ENCODE measurements around the gene SIX2. TPM values are rescaled to one million over a fixed set of nuclear protein-coding genes. Genes with fewer than 3 reads are reported as not detected.
A peak's percentile ranks its signal among the peaks of the same experiment; 100 is the strongest.

The SIX2 gene
- total RNA-seq, 2 experiments from 2014 or later: not detected

DNA sequence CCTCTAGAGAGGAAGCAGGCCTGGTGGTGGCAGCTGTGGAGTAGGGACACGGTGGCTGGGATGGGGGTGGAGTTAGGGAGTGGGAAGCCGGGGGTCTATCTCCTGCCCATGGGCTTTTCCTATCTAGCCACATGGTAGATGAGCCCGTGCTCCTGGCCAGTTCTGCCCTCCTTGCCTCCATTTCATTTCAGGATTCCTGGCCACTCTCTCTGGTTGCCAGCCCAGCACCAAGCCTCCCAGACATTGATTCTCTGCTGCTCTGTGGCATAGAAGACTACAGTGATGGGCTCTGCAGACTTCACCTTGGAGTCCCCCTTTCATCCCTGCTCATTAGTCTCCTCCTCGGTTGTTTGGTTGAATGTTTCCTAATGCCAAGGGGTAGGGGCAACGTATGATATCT lies 48.4 kb downstream of the SIX2 start:
- ATAC-seq (ENCODE audit: low read depth) (no peak), DNase-seq (no peak)
- Mint-ChIP-seq H3K9me3 (no peaks in the 10 kb centered on the region), H3K27ac (no peak overlapping the region), H3K27me3 (peaks cover 38% of the 10 kb centered on the region), H3K36me3 (no peaks in the 10 kb centered on the region), H3K4me1 (peaks cover 1% of the 10 kb centered on the region), H3K4me3 (no peak overlapping the region)
- POLR2A ChIA-PET: no interaction called here

DNA sequence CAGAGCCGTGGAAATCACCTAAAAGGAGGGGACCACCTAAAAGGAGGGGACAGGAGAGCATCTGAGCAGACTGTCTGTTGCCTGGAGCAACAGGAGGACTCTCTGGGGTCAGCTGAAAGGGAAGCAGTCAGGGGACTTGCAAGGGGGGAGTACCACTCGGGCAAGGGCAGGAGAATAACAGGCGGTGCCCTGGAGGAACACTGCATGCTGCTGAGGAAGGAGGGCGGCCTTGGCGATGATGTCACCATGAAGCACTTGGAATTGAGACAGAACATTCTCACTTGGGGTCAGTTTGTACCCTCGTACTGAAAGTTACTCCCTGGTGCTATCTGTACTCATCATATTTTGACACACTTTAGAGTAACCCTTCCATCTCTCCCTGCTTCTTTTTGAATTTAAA lies 49.4 kb downstream of the SIX2 start:
- peaks cover 46% of the 10 kb centered on the region for H3K27me3 Mint-ChIP-seq
- H3K4me1 Mint-ChIP-seq: peaks cover 7% of the 10 kb centered on the region
- no peaks in the 10 kb centered on the region for H3K36me3 Mint-ChIP-seq
- H3K4me3 Mint-ChIP-seq: no peak overlapping the region
- no peak for DNase-seq
- POLR2A ChIA-PET: no interaction called here
- no peak for ATAC-seq (ENCODE audit: low read depth)
- no peak overlapping the region for H3K27ac Mint-ChIP-seq
- no peaks in the 10 kb centered on the region for H3K9me3 Mint-ChIP-seq

- Mint-ChIP-seq H3K36me3 (no peaks in the 10 kb centered on the region), H3K27me3 (peaks cover 53% of the 10 kb centered on the region), H3K4me1 (peaks cover 17% of the 10 kb centered on the region), H3K9me3 (no peaks in the 10 kb centered on the region), H3K27ac (no peak overlapping the region), H3K4me3 (no peak overlapping the region)
- ATAC-seq (ENCODE audit: low read depth) (no peak), DNase-seq (no peak)
- POLR2A ChIA-PET: no interaction called here
Observed at GRCh38 chr2:44957656-44958327, 51.5 kb downstream of the SIX2 start.

DNA sequence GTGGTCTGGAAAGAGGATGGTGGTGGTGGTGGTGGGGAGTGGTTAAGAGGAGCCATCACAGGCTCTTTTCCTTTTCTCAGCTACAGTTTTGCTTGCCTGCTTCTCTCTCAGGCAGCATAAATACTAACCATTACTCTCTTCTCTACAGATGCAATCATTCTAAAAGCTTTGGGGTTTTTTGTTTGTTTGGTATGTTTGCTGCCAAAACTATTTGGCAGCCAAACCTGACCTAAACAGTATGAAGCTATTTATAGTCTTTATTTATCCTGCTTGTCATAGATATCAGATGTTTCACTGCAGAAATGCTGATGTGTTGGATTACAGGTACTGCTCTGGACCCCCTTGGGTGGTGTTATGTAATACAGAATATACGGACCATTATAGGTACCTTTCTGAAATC lies 52.4 kb downstream of the SIX2 start:
- Mint-ChIP-seq H3K27ac (no peak overlapping the region), H3K4me3 (no peak overlapping the region)
- POLR2A ChIA-PET: interaction anchor here (1.2 kb wide), 1 partner anchor 52 kb away, joined by 3 read pairs; the partner anchor contains the start of gene SIX2

DNA sequence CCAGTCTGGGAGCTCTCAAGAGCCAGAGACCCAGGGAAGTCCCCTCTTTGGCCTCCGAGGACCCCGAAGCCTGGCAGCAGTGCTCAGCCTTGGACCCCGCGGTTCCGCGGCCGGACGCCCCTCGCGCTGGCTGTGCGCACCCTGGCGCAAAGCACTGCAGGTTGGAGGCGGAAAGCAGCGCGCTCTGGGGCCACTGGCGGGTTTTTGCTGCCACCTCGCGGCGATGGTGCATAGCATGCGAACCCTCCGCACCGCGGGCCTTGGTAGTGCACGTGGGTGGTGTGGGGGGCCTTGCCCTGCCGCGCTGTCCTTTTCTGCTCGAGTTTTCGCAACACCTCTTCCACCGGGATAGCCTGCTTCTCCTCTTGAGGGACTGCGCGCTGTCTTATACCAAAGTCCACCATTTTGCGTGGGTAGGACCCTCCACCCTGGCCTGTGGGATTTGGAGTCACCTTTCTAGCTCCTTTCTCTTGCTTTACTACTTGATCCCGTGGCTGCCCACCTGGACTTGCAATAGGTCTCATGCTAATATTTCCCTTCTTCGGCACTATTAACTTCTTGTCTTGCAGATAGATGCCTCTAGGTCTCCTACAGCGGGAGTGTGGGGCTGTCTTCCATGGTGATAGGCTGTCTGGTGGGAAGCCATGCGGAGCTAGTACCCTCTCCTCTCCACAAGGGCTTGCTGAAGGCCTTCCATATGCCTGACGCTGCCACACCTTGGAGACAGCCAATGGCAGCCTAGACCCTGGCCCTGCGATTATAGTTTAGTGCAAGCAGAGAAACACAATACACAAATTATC lies 53.5 kb downstream of the SIX2 start:
- no peaks in the 10 kb centered on the region for H3K36me3 Mint-ChIP-seq
- POLR2A ChIA-PET: interaction anchor here (1.2 kb wide), 1 partner anchor 53 kb away, joined by 3 read pairs; the partner anchor contains the start of gene SIX2
- DNase-seq (peak; percentile 89), ATAC-seq (ENCODE audit: low read depth) (peak; percentile 80)
- no peaks in the 10 kb centered on the region for H3K9me3 Mint-ChIP-seq
- H3K27ac Mint-ChIP-seq: no peak overlapping the region
- H3K4me3 Mint-ChIP-seq: no peak overlapping the region
- H3K27me3 Mint-ChIP-seq: peaks cover 63% of the 10 kb centered on the region
- peaks cover 18% of the 10 kb centered on the region for H3K4me1 Mint-ChIP-seq

More for the DNA sequence above, 52.4 kb downstream of the SIX2 start:
- no peak for ATAC-seq (ENCODE audit: low read depth)
- H3K4me1 Mint-ChIP-seq: peaks cover 18% of the 10 kb centered on the region
- DNase-seq: no peak
- no peaks in the 10 kb centered on the region for H3K36me3 Mint-ChIP-seq
- H3K27me3 Mint-ChIP-seq: peaks cover 59% of the 10 kb centered on the region
- H3K9me3 Mint-ChIP-seq: no peaks in the 10 kb centered on the region

Other genes with a start within 250 kb of the SIX2 start
- not detected for gene SIX3, start 67.8 kb downstream of the SIX2 start, total RNA-seq

Measured in activated naive CD8-positive, alpha-beta T cell treated with anti-CD3 and anti-CD28 coated beads, Interleukin-2, amount 10 ng/mL, durations not matched to agents 7 days and 5 days (primary cell).